Endothelial cell of umbilical vein (primary cell): Measurements from ENCODE around the gene SAP25. TPM values are rescaled to one million over a fixed set of nuclear protein-coding genes. Genes with fewer than 3 reads are reported as not detected.

Source experiments
- BruUV-seq: library from RNA; stranded (reverse); fragments of 400-500 nt; replicated peaks from 2 replicates; lab custom pipeline; 2021; lab: Mats Ljungman, UMichigan
- CTCF ChIA-PET: fragments of 300-600, 350-600 bp; sonication (Branson Sonifier 250); formaldehyde crosslinking; loops from one replicate; lab custom pipeline; 2021; ENCODE audit warnings: antibody characterized with exemption, inconsistent platforms; lab: Charles Lee
- POLR2A ChIA-PET: fragments of 300-600, 350-600 bp; sonication (Branson Sonifier 250); formaldehyde crosslinking; loops from one replicate; lab custom pipeline; 2021; ENCODE audit warnings: antibody characterized with exemption, inconsistent platforms; lab: Charles Lee
- DNase-seq: peaks from one replicate; pipeline ENCODE4 v3.0.0-alpha.2; 2011; ENCODE audit warnings: low read depth, low spot score
- FAIRE-seq: peaks from 2 replicates; lab custom pipeline; 2011; peaks lifted over from hg19 to GRCh38; lab: Jason Lieb, UNC
- H2AFZ ChIP-seq: 2 replicates; pipeline ENCODE4 v1.6.0; 2012; ENCODE audit warnings: low read depth, low read length, control low read depth, inconsistent platforms
- H3K27ac ChIP-seq: 2 replicates; pipeline ENCODE4 v1.5.1; 2011; ENCODE audit warnings: low read depth, mild to moderate bottlenecking, control low read depth, low read length, moderate library complexity; ENCODE audit not compliant: insufficient read depth
- H3K27me3 ChIP-seq, 2 experiments: 2 replicates each; pipeline versions ENCODE4 v1.6.0 to v1.6.1; 2011; ENCODE audit warnings: low read length in 2 of 2, mixed read lengths in 1 of 2; ENCODE audit not compliant: control insufficient read depth in 2 of 2, insufficient read depth in 2 of 2
- H3K36me3 ChIP-seq, 2 experiments: 2 replicates in 1 of 2; 3 replicates in 1 of 2; pipeline ENCODE4 v1.5.1; 2011; ENCODE audit warnings: low read length in 2 of 2, mild to moderate bottlenecking in 1 of 2, moderate library complexity in 1 of 2; ENCODE audit not compliant: control insufficient read depth in 2 of 2, insufficient read depth in 2 of 2; ENCODE audit errors: extremely low read depth in 1 of 2
- H3K4me1 ChIP-seq: 3 replicates; pipeline ENCODE4 v1.5.1; 2011; ENCODE audit warnings: mild to moderate bottlenecking, low read length; ENCODE audit not compliant: control insufficient read depth, insufficient read depth; ENCODE audit errors: extremely low read depth
- H3K4me2 ChIP-seq: 2 replicates; pipeline ENCODE4 v1.6.1; 2011; ENCODE audit warnings: low read length, control low read depth, mixed read lengths; ENCODE audit not compliant: insufficient read depth
- H3K4me3 ChIP-seq, 3 experiments: fragments of 200-600 bp in 1 of 3; sonication (generic), shearing (Covaris generic) in 1 of 3; replicated peaks in 1 of 3; 2 replicates each; pipeline ENCODE4 v1.5.1; 2011 to 2016; ENCODE audit warnings: control low read depth in 3 of 3, low read length in 3 of 3, mild to moderate bottlenecking in 2 of 3, inconsistent platforms in 1 of 3, low read depth in 1 of 3, moderate library complexity in 1 of 3; ENCODE audit not compliant: insufficient read depth in 1 of 3
- H3K79me2 ChIP-seq: 2 replicates; pipeline ENCODE4 v1.6.0; 2012; ENCODE audit warnings: low read length, inconsistent platforms; ENCODE audit not compliant: control insufficient read depth, insufficient read depth
- H3K9ac ChIP-seq: replicated peaks from 2 replicates; pipeline ENCODE3; 2011; ENCODE audit warnings: low read length, control low read depth; ENCODE audit not compliant: insufficient read depth; ENCODE audit errors: extremely low read depth
- H3K9me1 ChIP-seq: replicated peaks from 3 replicates; pipeline ENCODE4 v1.6.0; 2011; ENCODE audit warnings: mild to moderate bottlenecking, low read length; ENCODE audit not compliant: control insufficient read depth, insufficient read depth; ENCODE audit errors: extremely low read depth
- H3K9me3 ChIP-seq: replicated peaks from 2 replicates; pipeline ENCODE4 v1.5.1; 2012; ENCODE audit warnings: low read length, inconsistent platforms; ENCODE audit not compliant: control insufficient read depth, insufficient read depth
- H4K20me1 ChIP-seq: replicated peaks from 2 replicates; pipeline ENCODE3; 2011; ENCODE audit warnings: mild to moderate bottlenecking, low read length; ENCODE audit not compliant: control insufficient read depth, insufficient read depth; ENCODE audit errors: extremely low read depth
- EZH2 ChIP-seq: IDR thresholded peaks from 2 replicates; pipeline ENCODE4 v1.6.1; 2012; ENCODE audit warnings: borderline replicate concordance, low read depth, mild to moderate bottlenecking, moderate library complexity, low read length, inconsistent platforms; ENCODE audit not compliant: severe bottlenecking
- FOS ChIP-seq: IDR thresholded peaks from 2 replicates; pipeline ENCODE4 v1.6.1; 2011; ENCODE audit warnings: mild to moderate bottlenecking, low read length, moderate library complexity, borderline replicate concordance; ENCODE audit not compliant: insufficient read depth
- GATA2 ChIP-seq: IDR thresholded peaks from 2 replicates; pipeline ENCODE4 v1.7.0; 2011; ENCODE audit warnings: low read depth, mild to moderate bottlenecking, moderate library complexity, mixed read lengths, low read length; ENCODE audit not compliant: insufficient read length, insufficient read depth
- JUN ChIP-seq: IDR thresholded peaks from 2 replicates; pipeline ENCODE4 v1.6.1; 2011; ENCODE audit warnings: borderline replicate concordance, low read depth; ENCODE audit not compliant: insufficient read length, insufficient read depth
- MAX ChIP-seq: IDR thresholded peaks from 2 replicates; pipeline ENCODE4 v1.6.1; 2011; ENCODE audit not compliant: insufficient read depth, insufficient read length
- MYC ChIP-seq: IDR thresholded peaks from one replicate; pipeline ENCODE4 v1.6.1; 2011; ENCODE audit warnings: mild to moderate bottlenecking, low read depth, low read length
- POLR2A ChIP-seq: IDR thresholded peaks from 2 replicates; pipeline ENCODE4 v1.6.1; 2012; ENCODE audit warnings: low read depth, mild to moderate bottlenecking, control low read depth, low read length
- POLR2AphosphoS5 ChIP-seq: IDR thresholded peaks from 2 replicates; pipeline ENCODE4 v1.6.1; 2012; ENCODE audit warnings: low read depth, mild to moderate bottlenecking, control low read depth, low read length, moderate library complexity; ENCODE audit not compliant: insufficient read depth
- dilution Hi-C: fragments of 300-500 bp; cut with MboI; formaldehyde crosslinking; loops from one replicate; pipeline ENCODE4 v1.15.0; 2019; ENCODE audit warnings: low sequenced_read_pairs; ENCODE audit not compliant: extremely low pct_ligation_motif_present
- intact Hi-C: fragments of 100-400 bp; cut with micrococcal nuclease; formaldehyde crosslinking; loops from one replicate; pipeline ENCODE4 v1.10.0; 2022
- polyA plus RNA-seq, 4 experiments: library from polyadenylated mRNA; depleted of rRNA in 3 of 4; stranded (reverse) in 3 of 4; unstranded in 1 of 4; fragments of >200 nt; gene quantifications; 2 replicates each; pipeline versions ENCODE4 v1.2.1 to v1.2.3, GENCODE V29; 2011 to 2012; ENCODE audit warnings: missing spikeins in 1 of 4
- total RNA-seq: library from RNA; stranded (reverse); gene quantifications from 2 replicates; pipeline ENCODE4 v1.2.3, GENCODE V29; 2021
- TF ChIP-seq, protein P1 (sequence below), 2 donors: IDR thresholded peaks; 1 replicate in 1 of 2; 2 replicates in 1 of 2; pipeline ENCODE4 v1.5.1; 2011; ENCODE audit warnings: low read length in 2 of 2, mild to moderate bottlenecking in 2 of 2, moderate library complexity in 2 of 2, control low read depth in 1 of 2, inconsistent platforms in 1 of 2, low read depth in 1 of 2; ENCODE audit not compliant: insufficient read depth in 1 of 2; ENCODE audit errors: extremely low read depth in 1 of 2

Gene SAP25
- total and polyA plus RNA-seq, 2 donors (not counting 3 experiments of a cell fraction or from before 2014, with no cell fraction given): 3.2 TPM

GRCh38 chr7:100545360-100546128 is 28.2 kb downstream of the SAP25 start:
- peaks cover 52% of the 10 kb centered on the region for H3K4me1 ChIP-seq

More at GRCh38 chr7:100545360-100546128, 28.2 kb downstream of the SAP25 start:
- DNase-seq: peak; percentile 92
- TF ChIP-seq GATA2: no peak
- peak; percentile 95 for TF ChIP-seq MYC
- peak; percentile 61 for TF ChIP-seq POLR2AphosphoS5
- TF ChIP-seq EZH2: no peak
- peak; percentile 66 for TF ChIP-seq JUN
- TF ChIP-seq POLR2A: peak; percentile 61
- TF ChIP-seq, protein P1, sequence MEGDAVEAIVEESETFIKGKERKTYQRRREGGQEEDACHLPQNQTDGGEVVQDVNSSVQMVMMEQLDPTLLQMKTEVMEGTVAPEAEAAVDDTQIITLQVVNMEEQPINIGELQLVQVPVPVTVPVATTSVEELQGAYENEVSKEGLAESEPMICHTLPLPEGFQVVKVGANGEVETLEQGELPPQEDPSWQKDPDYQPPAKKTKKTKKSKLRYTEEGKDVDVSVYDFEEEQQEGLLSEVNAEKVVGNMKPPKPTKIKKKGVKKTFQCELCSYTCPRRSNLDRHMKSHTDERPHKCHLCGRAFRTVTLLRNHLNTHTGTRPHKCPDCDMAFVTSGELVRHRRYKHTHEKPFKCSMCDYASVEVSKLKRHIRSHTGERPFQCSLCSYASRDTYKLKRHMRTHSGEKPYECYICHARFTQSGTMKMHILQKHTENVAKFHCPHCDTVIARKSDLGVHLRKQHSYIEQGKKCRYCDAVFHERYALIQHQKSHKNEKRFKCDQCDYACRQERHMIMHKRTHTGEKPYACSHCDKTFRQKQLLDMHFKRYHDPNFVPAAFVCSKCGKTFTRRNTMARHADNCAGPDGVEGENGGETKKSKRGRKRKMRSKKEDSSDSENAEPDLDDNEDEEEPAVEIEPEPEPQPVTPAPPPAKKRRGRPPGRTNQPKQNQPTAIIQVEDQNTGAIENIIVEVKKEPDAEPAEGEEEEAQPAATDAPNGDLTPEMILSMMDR (IDR thresholded peaks at IDR 0.05; ENCODE audit: extremely low read depth in 1 of 2, insufficient read depth in 1 of 2, low read depth in 1 of 2, low read length in 2 of 2): peak; percentile 9 to 21
- TF ChIP-seq FOS: peak; percentile 96
- TF ChIP-seq MAX: peak; percentile 7
- intact Hi-C loops: loop anchor here (1.0 kb wide), 4 partner anchors 7 to 116 kb away; partner anchors contain the start of genes MEPCE, NYAP1 and TSC22D4
- Histone ChIP-seq H3K9ac (peak overlapping the region; percentile 66), H2AFZ (peak overlapping the region; percentile 1), H3K36me3 (peaks cover 2 to 4% of the 10 kb centered on the region in 2 experiments), H4K20me1 (no peaks in the 10 kb centered on the region), H3K9me3 (no peaks in the 10 kb centered on the region), H3K27me3 (no peaks in the 10 kb centered on the region), H3K4me2 (peak overlapping the region; percentile 81), H3K79me2 (peaks cover 24% of the 10 kb centered on the region), H3K27ac (peak overlapping the region; percentile 94), H3K4me3 (peak overlapping the region in 1 of 3 experiments; percentile 2), H3K9me1 (no peaks in the 10 kb centered on the region)
- BruUV-seq: TSS peak; percentile 41
- CTCF ChIA-PET: interaction anchor here (0.6 to 2.6 kb wide), 10 partner anchors 14 to 104 kb away, joined by 3 to 32 read pairs (median 4); partner anchors contain the start of gene NYAP1
- POLR2A ChIA-PET: interaction anchor here (1.4 kb wide), 2 partner anchors 13 to 14 kb away, joined by 3 read pairs; no protein-coding TSS in a partner anchor
- no peak for FAIRE-seq
- dilution Hi-C loops: no loop called here
